ENCODE data around the gene HCAR1.
"Not testable (repeated sequence)": the region's sequence is repeated elsewhere in the genome, so short reads cannot be mapped to it uniquely, and the experiment has no call there.

GRCh38 chr12:122696922-122697321, 33.7 kb downstream of the HCAR1 start:
- TF ChIP-seq EZH2 (IDR thresholded peaks at IDR 0.05; ENCODE audit: insufficient read depth, poor library complexity, severe bottlenecking); EZH2phosphoT487 (IDR thresholded peaks at IDR 0.05; ENCODE audit: insufficient read depth, low read depth): not testable (repeated sequence)

Measured in GM23248 (cell line).